CD4-positive, alpha-beta T cell (primary cell): Measurements from ENCODE around the gene COL4A6. TPM values are rescaled to one million over a fixed set of nuclear protein-coding genes. Genes with fewer than 3 reads are reported as not detected.

Experiments used
- ATAC-seq: fragments of 200-7000 bp; cut with Tn5 transposase; one replicate; pipeline ENCODE4 v1.10.0; 2022; ENCODE audit warnings: mild to moderate bottlenecking; ENCODE audit not compliant: poor library complexity
- CTCF ChIA-PET: fragments of 350-600 bp; sonication (Branson Sonifier 250); formaldehyde crosslinking; loops from one replicate; lab custom pipeline; 2021; ENCODE audit warnings: antibody characterized with exemption, inconsistent platforms; lab: Charles Lee
- POLR2A ChIA-PET: fragments of 350-600 bp; sonication (Branson Sonifier 250); formaldehyde crosslinking; loops from one replicate; lab custom pipeline; 2021; ENCODE audit warnings: antibody characterized with exemption, inconsistent platforms; lab: Charles Lee
- DNase-seq, 14 experiments: peaks; one replicate each; pipeline ENCODE4 v3.0.0-alpha.2; 2013 to 2020; ENCODE audit warnings: mixed read lengths in 2 of 14
- H3K27ac ChIP-seq, 2 donors: one replicate each; pipeline versions ENCODE4 v1.5.1 to v1.7.0; 2013; ENCODE audit warnings: low read length in 2 of 2, low read depth in 1 of 2, mild to moderate bottlenecking in 1 of 2
- H3K27me3 ChIP-seq, 2 experiments: 1 replicate in 1 of 2; 2 replicates in 1 of 2; pipeline versions ENCODE4 v1.6.1 to v1.7.0; 2013; ENCODE audit warnings: low read length in 2 of 2, control low read depth in 1 of 2, mild to moderate bottlenecking in 1 of 2, moderate library complexity in 1 of 2; ENCODE audit not compliant: insufficient read depth in 2 of 2, control insufficient read depth in 1 of 2
- H3K36me3 ChIP-seq: one replicate; pipeline ENCODE4 v1.6.1; 2013; ENCODE audit warnings: low read length, control low read depth; ENCODE audit not compliant: insufficient read depth
- H3K4me1 ChIP-seq: one replicate; pipeline ENCODE4 v1.6.1; 2013; ENCODE audit warnings: low read length, control low read depth; ENCODE audit not compliant: insufficient read depth
- H3K4me3 ChIP-seq: one replicate; pipeline ENCODE4 v1.5.1; 2013; ENCODE audit warnings: mild to moderate bottlenecking, low read length, moderate library complexity
- H3K9me3 ChIP-seq, 2 experiments: 1 replicate in 1 of 2; 2 replicates in 1 of 2; pipeline versions ENCODE4 v1.6.1 to v1.7.0; 2013; ENCODE audit warnings: low read length in 2 of 2, mild to moderate bottlenecking in 2 of 2, control low read depth in 1 of 2, moderate library complexity in 1 of 2; ENCODE audit not compliant: control insufficient read depth in 1 of 2, insufficient read depth in 1 of 2
- H3K27ac Mint-ChIP-seq: one replicate; pipeline ENCODE4 v1.8.0; 2020; ENCODE audit warnings: mixed read lengths
- H3K27me3 Mint-ChIP-seq: one replicate; pipeline ENCODE4 v1.8.0; 2021; ENCODE audit warnings: mixed read lengths
- H3K36me3 Mint-ChIP-seq: one replicate; pipeline ENCODE4 v1.8.0; 2021; ENCODE audit warnings: low read depth, mixed read lengths
- H3K4me1 Mint-ChIP-seq: one replicate; pipeline ENCODE4 v1.8.0; 2021; ENCODE audit warnings: low read depth, mixed read lengths
- H3K4me3 Mint-ChIP-seq: one replicate; pipeline ENCODE4 v1.8.0; 2020; ENCODE audit warnings: mild to moderate bottlenecking, mixed read lengths
- H3K9me3 Mint-ChIP-seq: one replicate; pipeline ENCODE4 v1.8.0; 2020; ENCODE audit warnings: mixed read lengths
- intact Hi-C, 2 experiments: fragments of 100-400 bp; cut with DNase I in 1 of 2; cut with micrococcal nuclease in 1 of 2; formaldehyde crosslinking; loops; one replicate each; pipeline versions ENCODE4 v1.15.1 to v1.9.0; 2023 to 2025; cut with DNase I, micrococcal nuclease
- total RNA-seq, 174 experiments: library from RNA in 2 of 174; stranded (reverse) in 2 of 174; gene quantifications; one replicate each; pipeline ENCODE4 v1.2.3 and lab custom pipeline; 2021 to 2026
- TF ChIP-seq, protein P1 (sequence below): fragments of 200-600 bp; IDR thresholded peaks from one replicate; pipeline ENCODE4 v1.8.0; 2022; ENCODE audit warnings: antibody characterized with exemption, mild to moderate bottlenecking

The COL4A6 gene
- total RNA-seq, 2 experiments from 2014 or later, result not detected

DNA sequence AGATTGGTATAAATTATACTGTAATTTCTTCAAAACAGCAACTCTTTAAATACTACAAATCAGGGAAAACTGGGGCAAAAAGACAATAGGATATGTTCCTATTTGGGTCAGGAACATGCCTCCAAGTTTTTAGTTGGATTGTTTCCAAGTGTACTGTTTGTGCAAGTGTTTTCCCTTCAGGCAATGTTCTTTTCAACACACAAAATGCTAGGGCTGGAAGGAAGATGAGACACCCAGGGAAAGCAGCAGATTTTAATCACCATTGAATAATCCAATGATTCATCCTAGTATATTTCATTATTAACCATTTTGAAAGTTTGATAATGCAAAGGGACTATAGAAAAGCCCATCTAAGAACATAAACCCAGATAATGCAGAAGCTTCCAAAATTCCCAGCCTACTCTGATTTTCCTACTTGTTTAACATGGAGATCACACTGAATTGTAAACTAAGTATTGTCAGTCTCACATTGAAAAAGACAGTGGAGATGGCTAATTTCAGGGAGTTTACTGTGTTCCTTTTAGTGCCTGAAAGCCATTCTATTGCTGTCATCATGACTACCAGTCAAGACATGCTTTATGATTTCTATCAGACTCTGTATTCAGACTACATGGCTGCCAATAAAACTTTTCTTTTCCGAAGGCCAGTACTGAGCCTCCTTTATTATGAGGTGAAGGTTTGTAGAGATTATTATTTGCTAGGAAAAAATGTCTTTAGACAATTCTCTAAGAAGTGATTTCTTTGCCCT is 38.6 kb downstream of the COL4A6 start:
- TF ChIP-seq, protein P1, sequence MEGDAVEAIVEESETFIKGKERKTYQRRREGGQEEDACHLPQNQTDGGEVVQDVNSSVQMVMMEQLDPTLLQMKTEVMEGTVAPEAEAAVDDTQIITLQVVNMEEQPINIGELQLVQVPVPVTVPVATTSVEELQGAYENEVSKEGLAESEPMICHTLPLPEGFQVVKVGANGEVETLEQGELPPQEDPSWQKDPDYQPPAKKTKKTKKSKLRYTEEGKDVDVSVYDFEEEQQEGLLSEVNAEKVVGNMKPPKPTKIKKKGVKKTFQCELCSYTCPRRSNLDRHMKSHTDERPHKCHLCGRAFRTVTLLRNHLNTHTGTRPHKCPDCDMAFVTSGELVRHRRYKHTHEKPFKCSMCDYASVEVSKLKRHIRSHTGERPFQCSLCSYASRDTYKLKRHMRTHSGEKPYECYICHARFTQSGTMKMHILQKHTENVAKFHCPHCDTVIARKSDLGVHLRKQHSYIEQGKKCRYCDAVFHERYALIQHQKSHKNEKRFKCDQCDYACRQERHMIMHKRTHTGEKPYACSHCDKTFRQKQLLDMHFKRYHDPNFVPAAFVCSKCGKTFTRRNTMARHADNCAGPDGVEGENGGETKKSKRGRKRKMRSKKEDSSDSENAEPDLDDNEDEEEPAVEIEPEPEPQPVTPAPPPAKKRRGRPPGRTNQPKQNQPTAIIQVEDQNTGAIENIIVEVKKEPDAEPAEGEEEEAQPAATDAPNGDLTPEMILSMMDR, result no peak
- intact Hi-C loops, result no loop called here
- H3K27me3 Mint-ChIP-seq, result no peaks in the 10 kb centered on the region
- H3K4me3 ChIP-seq, result no peak overlapping the region
- H3K4me1 Mint-ChIP-seq, result no peaks in the 10 kb centered on the region
- H3K27ac ChIP-seq, result no peak overlapping the region
- no peaks in the 10 kb centered on the region for H3K9me3 ChIP-seq
- H3K9me3 Mint-ChIP-seq, result no peaks in the 10 kb centered on the region
- POLR2A ChIA-PET, result no interaction called here
- CTCF ChIA-PET, result no interaction called here
- H3K36me3 Mint-ChIP-seq, result no peaks in the 10 kb centered on the region
- DNase-seq (no peak), ATAC-seq (no peak)
- H3K27ac Mint-ChIP-seq, result no peak overlapping the region
- no peaks in the 10 kb centered on the region for H3K36me3 ChIP-seq
- H3K4me1 ChIP-seq, result no peaks in the 10 kb centered on the region
- no peak overlapping the region for H3K4me3 Mint-ChIP-seq
- H3K27me3 ChIP-seq, result no peaks in the 10 kb centered on the region

DNA sequence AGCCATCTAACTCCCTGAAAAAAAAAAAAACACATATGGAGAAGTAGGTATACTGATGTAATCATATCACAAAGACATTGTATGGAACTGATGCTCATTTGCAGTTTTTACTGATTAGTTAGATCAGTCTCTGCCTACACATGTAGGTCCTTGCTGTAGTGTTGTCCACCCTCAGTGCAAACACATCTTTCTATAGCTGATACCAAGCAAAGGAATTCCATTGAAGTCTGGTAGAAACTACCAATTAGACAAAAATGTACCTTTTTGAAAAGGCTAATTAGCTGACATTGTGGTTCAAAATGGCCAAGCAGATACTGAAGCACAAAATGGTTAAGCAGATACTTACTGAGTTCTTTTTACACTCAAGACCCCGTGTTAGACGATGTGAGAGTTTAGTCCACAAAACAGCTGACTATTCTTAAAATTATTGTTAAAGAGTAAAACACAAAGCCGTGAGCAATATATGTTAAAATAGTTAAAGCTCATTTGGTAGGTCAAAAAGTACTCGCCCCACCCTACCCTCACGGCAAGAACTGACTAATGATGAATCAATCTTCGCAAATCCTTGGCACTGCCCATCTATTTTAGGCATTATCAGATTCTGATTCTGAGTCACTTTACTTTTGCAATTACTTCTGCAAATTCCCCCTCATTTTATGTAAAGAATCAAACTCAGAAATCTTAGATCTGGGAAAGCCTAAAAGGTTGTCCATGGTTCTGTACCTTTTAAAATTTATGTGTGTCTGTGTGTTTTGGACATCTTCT is 40.4 kb downstream of the COL4A6 start:
- Histone ChIP-seq H3K27me3 (no peaks in the 10 kb centered on the region), H3K27ac (no peak overlapping the region), H3K36me3 (no peaks in the 10 kb centered on the region), H3K9me3 (no peaks in the 10 kb centered on the region), H3K4me1 (no peaks in the 10 kb centered on the region), H3K4me3 (no peak overlapping the region)
- CTCF ChIA-PET, result no interaction called here
- DNase-seq, result no peak
- intact Hi-C loops, result no loop called here
- H3K36me3 Mint-ChIP-seq, result no peaks in the 10 kb centered on the region
- H3K27me3 Mint-ChIP-seq, result no peaks in the 10 kb centered on the region
- POLR2A ChIA-PET, result no interaction called here
- H3K9me3 Mint-ChIP-seq, result no peaks in the 10 kb centered on the region
- H3K4me3 Mint-ChIP-seq, result no peak overlapping the region
- ATAC-seq, result no peak
- TF ChIP-seq, protein P1, result no peak
- no peaks in the 10 kb centered on the region for H3K4me1 Mint-ChIP-seq
- H3K27ac Mint-ChIP-seq, result no peak overlapping the region

DNA sequence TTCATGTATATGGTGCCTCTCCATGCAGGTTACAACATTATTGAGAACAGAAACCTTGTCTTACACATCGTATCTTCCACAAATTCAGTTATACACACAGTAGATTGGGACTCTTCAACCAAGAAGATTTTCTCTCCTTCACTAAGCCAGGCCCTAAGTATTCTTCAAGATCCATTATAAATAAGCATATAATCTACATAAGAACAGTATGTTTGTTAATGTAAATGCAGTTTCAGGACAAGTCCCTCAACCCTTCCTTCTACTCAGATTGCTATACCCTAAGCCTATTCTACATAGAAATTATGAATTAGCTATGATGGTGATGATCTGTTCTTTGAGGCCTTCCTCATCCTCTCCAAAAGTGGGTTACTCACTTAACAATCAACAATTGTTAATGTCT is 41.2 kb downstream of the COL4A6 start:
- ChIA-PET CTCF (no interaction called here), POLR2A (no interaction called here)
- Histone ChIP-seq H3K4me1 (no peaks in the 10 kb centered on the region), H3K27me3 (no peaks in the 10 kb centered on the region), H3K27ac (no peak overlapping the region), H3K4me3 (no peak overlapping the region), H3K9me3 (no peaks in the 10 kb centered on the region), H3K36me3 (no peaks in the 10 kb centered on the region)
- ATAC-seq (no peak), DNase-seq (no peak)
- TF ChIP-seq, protein P1, result no peak
- Mint-ChIP-seq H3K36me3 (no peaks in the 10 kb centered on the region), H3K27ac (no peak overlapping the region), H3K27me3 (no peaks in the 10 kb centered on the region), H3K4me3 (no peak overlapping the region), H3K9me3 (no peaks in the 10 kb centered on the region), H3K4me1 (no peaks in the 10 kb centered on the region)
- intact Hi-C loops, result no loop called here
